HTERT RPE-1 (cell line): ENCODE data around the gene BARX2.

Experiments used
- in situ Hi-C: fragments of 300-500 bp; cut with MboI; formaldehyde crosslinking; loops from 4 replicates; pipeline ENCODE4 v1.14.3; 2020; ENCODE audit warnings: low sequenced_read_pairs

BARX2 gene

GRCh38 chr11:129372609-129373488 lies 2.8 kb upstream of the BARX2 start:
- in situ Hi-C loops: no loop called here

GRCh38 chr11:129373489-129373953 lies 2.1 kb upstream of the BARX2 start:
- in situ Hi-C loops: no loop called here

GRCh38 chr11:129374081-129374992 lies 1.3 kb upstream of the BARX2 start:
- in situ Hi-C loops: no loop called here

GRCh38 chr11:129374993-129375750 lies 476 bp upstream of the BARX2 start:
- in situ Hi-C loops: no loop called here

- in situ Hi-C loops: no loop called here
These were observed 1.2 kb downstream of the BARX2 start for GRCh38 chr11:129376658-129377341.

GRCh38 chr11:129377739-129378138 lies 2.1 kb downstream of the BARX2 start:
- in situ Hi-C loops: no loop called here

- in situ Hi-C loops: no loop called here
These were observed 4.8 kb downstream of the BARX2 start for GRCh38 chr11:129380413-129380812.

- in situ Hi-C loops: no loop called here
These were observed 6.9 kb downstream of the BARX2 start for GRCh38 chr11:129382583-129382982.

GRCh38 chr11:129383060-129383459 lies 7.4 kb downstream of the BARX2 start:
- in situ Hi-C loops: no loop called here

GRCh38 chr11:129383502-129383901 lies 7.9 kb downstream of the BARX2 start:
- in situ Hi-C loops: no loop called here

GRCh38 chr11:129384415-129384814 lies 8.8 kb downstream of the BARX2 start:
- in situ Hi-C loops: no loop called here

- in situ Hi-C loops: no loop called here
These were observed 10.2 kb downstream of the BARX2 start for GRCh38 chr11:129385801-129386200.

- in situ Hi-C loops: no loop called here
These were observed 11.2 kb downstream of the BARX2 start for GRCh38 chr11:129386795-129387397.

- in situ Hi-C loops: no loop called here
These were observed 11.8 kb downstream of the BARX2 start for GRCh38 chr11:129387434-129387833.

- in situ Hi-C loops: no loop called here
These were observed 13.2 kb downstream of the BARX2 start for GRCh38 chr11:129388824-129389223.

GRCh38 chr11:129390303-129390821 lies 14.7 kb downstream of the BARX2 start:
- in situ Hi-C loops: no loop called here

GRCh38 chr11:129391360-129391759 lies 15.7 kb downstream of the BARX2 start:
- in situ Hi-C loops: no loop called here

- in situ Hi-C loops: no loop called here
These were observed 16.2 kb downstream of the BARX2 start for GRCh38 chr11:129391821-129392220.

- in situ Hi-C loops: no loop called here
These were observed 17.3 kb downstream of the BARX2 start for GRCh38 chr11:129392995-129393394.

GRCh38 chr11:129394709-129395108 lies 19.1 kb downstream of the BARX2 start:
- in situ Hi-C loops: no loop called here
